ENCODE measurements around the gene PLXND1. TPM values are rescaled to one million over a fixed set of nuclear protein-coding genes. Genes with fewer than 3 reads are reported as not detected.

PLXND1 gene
- total and polyA plus RNA-seq, 8 donors = 15.5 to 66.2 (median 28.5) TPM

- FAIRE-seq = no peak
Observed at GRCh38 chr3:129596194-129597086, 10.0 kb downstream of the PLXND1 start.

GRCh38 chr3:129595544-129596193, 10.8 kb downstream of the PLXND1 start:
- intact Hi-C loops (cut with DNase I) = no loop called here
- no peaks in the 10 kb centered on the region for H3K9me3 ChIP-seq
- no peak overlapping the region for H3K4me3 ChIP-seq
- TF ChIP-seq CTCF (IDR thresholded peaks at IDR 0.05) = no peak
- WGBS, 2 donors = 75 to 79% methylated on average over 10 of the region's 10 CpGs
- H3K4me1 ChIP-seq = peaks cover 0 to 3% (median 0%) of the 10 kb centered on the region in 3 donors
- no peak for FAIRE-seq
- no peaks in the 10 kb centered on the region for H3K36me3 ChIP-seq
- H3K27ac ChIP-seq = peak overlapping the region in 2 of 4 donors; percentile 5 to 46
- H3K27me3 ChIP-seq = no peaks in the 10 kb centered on the region
- ATAC-seq = no peak
- DNase-seq = no peak

More at GRCh38 chr3:129596194-129597086, 10.0 kb downstream of the PLXND1 start:
- H3K27ac ChIP-seq = peak overlapping the region in 2 of 4 donors; percentile 5 to 46
- peak in 3 of 4 donors; percentile 20 to 36 (median 31) for ATAC-seq
- no peak overlapping the region for H3K4me3 ChIP-seq
- H3K27me3 ChIP-seq = no peaks in the 10 kb centered on the region
- WGBS, 2 donors = 67 to 72% methylated on average over 27 of the region's 27 CpGs
- DNase-seq = peak in 1 of 6 donors; percentile 39
- no peaks in the 10 kb centered on the region for H3K9me3 ChIP-seq
- intact Hi-C loops (cut with DNase I) = no loop called here
- peaks cover 0 to 3% (median 0%) of the 10 kb centered on the region in 3 donors for H3K4me1 ChIP-seq
- no peak for TF ChIP-seq CTCF (IDR thresholded peaks at IDR 0.05)
- no peaks in the 10 kb centered on the region for H3K36me3 ChIP-seq

GRCh38 chr3:129594907-129595390, 11.5 kb downstream of the PLXND1 start:
- intact Hi-C loops (cut with DNase I) = no loop called here
- H3K9me3 ChIP-seq = no peaks in the 10 kb centered on the region
- no peak for TF ChIP-seq CTCF (IDR thresholded peaks at IDR 0.05)
- H3K27me3 ChIP-seq = no peaks in the 10 kb centered on the region
- no peak for FAIRE-seq
- no peak for DNase-seq
- ATAC-seq = no peak
- H3K4me3 ChIP-seq = no peak overlapping the region
- no peak overlapping the region for H3K27ac ChIP-seq
- 84 to 89% methylated on average over 6 of the region's 6 CpGs for WGBS, 2 donors
- peaks cover 0 to 3% (median 0%) of the 10 kb centered on the region in 3 donors for H3K4me1 ChIP-seq
- H3K36me3 ChIP-seq = no peaks in the 10 kb centered on the region

GRCh38 chr3:129594409-129594808, 12.1 kb downstream of the PLXND1 start:
- FAIRE-seq (no peak), DNase-seq (no peak), ATAC-seq (no peak)
- no peak for TF ChIP-seq CTCF (IDR thresholded peaks at IDR 0.05)
- 73 to 76% methylated on average over 10 of the region's 10 CpGs for WGBS, 2 donors
- H3K36me3 ChIP-seq = no peaks in the 10 kb centered on the region
- peak overlapping the region in 2 of 4 donors; percentile 14 to 62 for H3K27ac ChIP-seq
- H3K9me3 ChIP-seq = no peaks in the 10 kb centered on the region
- H3K4me1 ChIP-seq = peaks cover 0 to 3% (median 0%) of the 10 kb centered on the region in 3 donors
- H3K4me3 ChIP-seq = no peak overlapping the region
- intact Hi-C loops (cut with DNase I) = no loop called here
- no peaks in the 10 kb centered on the region for H3K27me3 ChIP-seq

Data from pancreas (tissue), 10 donors.